Stimulated activated CD4-positive, alpha-beta T cell treated with anti-CD3 and anti-CD28 coated beads, Interleukin-15, amount 100 ng/mL, for 48 hours (primary cell): ENCODE data around the gene ENTREP1.

Experiments used
- DNase-seq, 2 donors: peaks; one replicate each; pipeline ENCODE4 v3.0.0-alpha.2; 2020; ENCODE audit warnings: low read depth in 2 of 2

ENTREP1 gene

GRCh38 chr9:69364510-69365150, 39.6 kb downstream of the ENTREP1 start:
- no peak for DNase-seq

GRCh38 chr9:69370430-69370829, 45.4 kb downstream of the ENTREP1 start:
- no peak for DNase-seq

- no peak for DNase-seq
Measured at GRCh38 chr9:69371001-69371400, 46.0 kb downstream of the ENTREP1 start.

- no peak for DNase-seq
Measured at GRCh38 chr9:69376651-69377050, 51.6 kb downstream of the ENTREP1 start.

- no peak for DNase-seq
Measured at GRCh38 chr9:69377291-69377690, 52.3 kb downstream of the ENTREP1 start.

GRCh38 chr9:69377981-69378380, 53.0 kb downstream of the ENTREP1 start:
- no peak for DNase-seq

GRCh38 chr9:69379270-69379982, 54.4 kb downstream of the ENTREP1 start:
- DNase-seq: no peak

GRCh38 chr9:69380301-69380700, 55.3 kb downstream of the ENTREP1 start:
- no peak for DNase-seq

- no peak for DNase-seq
Measured at GRCh38 chr9:69380811-69381210, 55.8 kb downstream of the ENTREP1 start.

GRCh38 chr9:69382135-69382534, 57.1 kb downstream of the ENTREP1 start:
- DNase-seq: no peak

GRCh38 chr9:69385581-69386033, 60.6 kb downstream of the ENTREP1 start:
- no peak for DNase-seq

- no peak for DNase-seq
Measured at GRCh38 chr9:69386651-69387050, 61.6 kb downstream of the ENTREP1 start.

GRCh38 chr9:69388596-69388995, 63.6 kb downstream of the ENTREP1 start:
- DNase-seq: no peak

- no peak for DNase-seq
Measured at GRCh38 chr9:69389437-69389995, 64.5 kb downstream of the ENTREP1 start.

GRCh38 chr9:69391487-69391886, 66.5 kb downstream of the ENTREP1 start:
- DNase-seq: no peak

- no peak for DNase-seq
Measured at GRCh38 chr9:69391946-69392345, 66.9 kb downstream of the ENTREP1 start.

- DNase-seq: no peak
Measured at GRCh38 chr9:69392826-69393225, 67.8 kb downstream of the ENTREP1 start.

- no peak for DNase-seq
Measured at GRCh38 chr9:69393425-69393824, 68.4 kb downstream of the ENTREP1 start.

- DNase-seq: no peak
Measured at GRCh38 chr9:69395718-69396117, 70.7 kb downstream of the ENTREP1 start.

- DNase-seq: no peak
Measured at GRCh38 chr9:69396759-69397158, 71.7 kb downstream of the ENTREP1 start.

- DNase-seq: no peak
Measured at GRCh38 chr9:69397384-69398214, 72.6 kb downstream of the ENTREP1 start.

GRCh38 chr9:69400470-69400869, 75.5 kb downstream of the ENTREP1 start:
- no peak for DNase-seq
